HEK293 (cell line): ENCODE results near the gene LLCFC1.

Experiments
- IKZF3 ChIP-seq: fragments of 450-650 bp; IDR thresholded peaks from 2 replicates; pipeline ENCODE4 v1.5.0; 2018; ENCODE audit warnings: missing biosample characterization, mild to moderate bottlenecking, missing genetic modification characterization, moderate library complexity
- KLF1 ChIP-seq: fragments of 450-650 bp; formaldehyde crosslinking; IDR thresholded peaks from 2 replicates; pipeline ENCODE4 v1.5.1; 2016; ENCODE audit warnings: missing biosample characterization, missing genetic modification characterization
- MYNN ChIP-seq: fragments of 450-650 bp; formaldehyde crosslinking; IDR thresholded peaks from 2 replicates; pipeline ENCODE4 v1.5.1; 2016; ENCODE audit warnings: missing biosample characterization, missing genetic modification characterization, borderline replicate concordance
- SP2 ChIP-seq: fragments of 450-650 bp; formaldehyde crosslinking; IDR thresholded peaks from 2 replicates; pipeline ENCODE4 v1.5.1; 2016; ENCODE audit warnings: missing biosample characterization, missing genetic modification characterization
- YY1 ChIP-seq: fragments of 450-650 bp; formaldehyde crosslinking; IDR thresholded peaks from 2 replicates; pipeline ENCODE4 v1.5.1; 2018; ENCODE audit warnings: missing biosample characterization, missing genetic modification characterization
- ZNF138 ChIP-seq: fragments of 450-650 bp; formaldehyde crosslinking; IDR thresholded peaks from 2 replicates; pipeline ENCODE4 v1.5.1; 2016; ENCODE audit warnings: missing biosample characterization, missing genetic modification characterization, borderline replicate concordance
- ZNF16 ChIP-seq: fragments of 450-650 bp; formaldehyde crosslinking; IDR thresholded peaks from 2 replicates; pipeline ENCODE4 v1.5.1; 2016; ENCODE audit warnings: low read depth, missing biosample characterization, missing genetic modification characterization
- ZNF274 ChIP-seq, 2 experiments: fragments of 200-500 bp in 1 of 2; fragments of 450-650 bp in 1 of 2; sonication (Bioruptor generic) in 1 of 2; formaldehyde crosslinking in 1 of 2; IDR thresholded peaks; 2 replicates each; pipeline versions ENCODE4 v1.5.1 to v1.6.1; 2014 to 2016; ENCODE audit warnings: borderline replicate concordance in 1 of 2, inconsistent platforms in 1 of 2, low read length in 1 of 2, missing biosample characterization in 1 of 2, missing genetic modification characterization in 1 of 2
- ZNF292 ChIP-seq: fragments of 450-650 bp; formaldehyde crosslinking; IDR thresholded peaks from 2 replicates; pipeline ENCODE4 v1.5.1; 2016; ENCODE audit warnings: low read depth, missing biosample characterization, missing genetic modification characterization, borderline replicate concordance
- ZNF510 ChIP-seq: fragments of 450-650 bp; formaldehyde crosslinking; IDR thresholded peaks from 2 replicates; pipeline ENCODE4 v1.5.1; 2018; ENCODE audit warnings: mild to moderate bottlenecking, missing genetic modification characterization, missing biosample characterization; ENCODE audit not compliant: insufficient replicate concordance
- ZNF791 ChIP-seq: fragments of 450-650 bp; formaldehyde crosslinking; IDR thresholded peaks from 2 replicates; pipeline ENCODE4 v1.5.1; 2016; ENCODE audit warnings: missing biosample characterization, missing genetic modification characterization
- TF ChIP-seq, protein P1 (sequence below): fragments of 450-650 bp; formaldehyde crosslinking; IDR thresholded peaks from 2 replicates; pipeline ENCODE4 v1.5.1; 2016; ENCODE audit warnings: missing biosample characterization, missing genetic modification characterization
- TF ChIP-seq, protein P2 (sequence below): fragments of 450-650 bp; formaldehyde crosslinking; IDR thresholded peaks from 2 replicates; pipeline ENCODE4 v1.5.1; 2016; ENCODE audit warnings: missing biosample characterization, missing genetic modification characterization
- TF ChIP-seq, protein P3 (sequence below): fragments of 450-650 bp; formaldehyde crosslinking; IDR thresholded peaks from 2 replicates; pipeline ENCODE4 v1.5.1; 2016; ENCODE audit warnings: missing biosample characterization, missing genetic modification characterization

DNA sequence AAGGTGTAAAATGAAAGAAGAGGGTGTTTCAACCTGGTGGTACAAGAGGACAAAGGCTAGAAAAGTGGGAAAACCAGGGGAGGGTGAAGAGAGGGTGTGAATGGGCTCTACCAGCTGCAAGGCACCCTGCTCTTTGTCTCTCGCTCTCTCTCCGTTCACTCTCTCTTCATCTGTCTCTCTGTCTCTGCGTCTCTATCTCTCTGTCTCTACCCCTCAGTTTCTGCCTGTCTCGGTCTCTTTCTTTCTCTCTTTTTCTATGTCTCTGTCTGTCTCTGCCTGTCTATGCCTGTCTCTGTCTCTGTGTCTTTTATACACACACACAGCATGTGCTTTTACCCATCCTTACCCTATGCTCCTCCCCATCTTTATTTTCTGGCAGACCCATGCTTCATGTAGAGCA lies 673 bp upstream of the LLCFC1 start:
- no peak for TF ChIP-seq ZNF138
- TF ChIP-seq MYNN (tag by site-specific recombination) = no peak
- TF ChIP-seq ZNF16 (tag by site-specific recombination) = no peak
- TF ChIP-seq, protein P1, sequence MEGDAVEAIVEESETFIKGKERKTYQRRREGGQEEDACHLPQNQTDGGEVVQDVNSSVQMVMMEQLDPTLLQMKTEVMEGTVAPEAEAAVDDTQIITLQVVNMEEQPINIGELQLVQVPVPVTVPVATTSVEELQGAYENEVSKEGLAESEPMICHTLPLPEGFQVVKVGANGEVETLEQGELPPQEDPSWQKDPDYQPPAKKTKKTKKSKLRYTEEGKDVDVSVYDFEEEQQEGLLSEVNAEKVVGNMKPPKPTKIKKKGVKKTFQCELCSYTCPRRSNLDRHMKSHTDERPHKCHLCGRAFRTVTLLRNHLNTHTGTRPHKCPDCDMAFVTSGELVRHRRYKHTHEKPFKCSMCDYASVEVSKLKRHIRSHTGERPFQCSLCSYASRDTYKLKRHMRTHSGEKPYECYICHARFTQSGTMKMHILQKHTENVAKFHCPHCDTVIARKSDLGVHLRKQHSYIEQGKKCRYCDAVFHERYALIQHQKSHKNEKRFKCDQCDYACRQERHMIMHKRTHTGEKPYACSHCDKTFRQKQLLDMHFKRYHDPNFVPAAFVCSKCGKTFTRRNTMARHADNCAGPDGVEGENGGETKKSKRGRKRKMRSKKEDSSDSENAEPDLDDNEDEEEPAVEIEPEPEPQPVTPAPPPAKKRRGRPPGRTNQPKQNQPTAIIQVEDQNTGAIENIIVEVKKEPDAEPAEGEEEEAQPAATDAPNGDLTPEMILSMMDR (tag by site-specific recombination) = no peak
- no peak for TF ChIP-seq ZNF274 (IDR thresholded peaks at IDR 0.05; ENCODE audit: low read length)
- TF ChIP-seq ZNF274 (tag by site-specific recombination; IDR thresholded peaks at IDR 0.05; ENCODE audit: borderline replicate concordance) = no peak
- TF ChIP-seq YY1 (tag by site-specific recombination) = no peak
- TF ChIP-seq, protein P2, sequence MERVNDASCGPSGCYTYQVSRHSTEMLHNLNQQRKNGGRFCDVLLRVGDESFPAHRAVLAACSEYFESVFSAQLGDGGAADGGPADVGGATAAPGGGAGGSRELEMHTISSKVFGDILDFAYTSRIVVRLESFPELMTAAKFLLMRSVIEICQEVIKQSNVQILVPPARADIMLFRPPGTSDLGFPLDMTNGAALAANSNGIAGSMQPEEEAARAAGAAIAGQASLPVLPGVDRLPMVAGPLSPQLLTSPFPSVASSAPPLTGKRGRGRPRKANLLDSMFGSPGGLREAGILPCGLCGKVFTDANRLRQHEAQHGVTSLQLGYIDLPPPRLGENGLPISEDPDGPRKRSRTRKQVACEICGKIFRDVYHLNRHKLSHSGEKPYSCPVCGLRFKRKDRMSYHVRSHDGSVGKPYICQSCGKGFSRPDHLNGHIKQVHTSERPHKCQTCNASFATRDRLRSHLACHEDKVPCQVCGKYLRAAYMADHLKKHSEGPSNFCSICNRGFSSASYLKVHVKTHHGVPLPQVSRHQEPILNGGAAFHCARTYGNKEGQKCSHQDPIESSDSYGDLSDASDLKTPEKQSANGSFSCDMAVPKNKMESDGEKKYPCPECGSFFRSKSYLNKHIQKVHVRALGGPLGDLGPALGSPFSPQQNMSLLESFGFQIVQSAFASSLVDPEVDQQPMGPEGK (tag by site-specific recombination) = no peak
- no peak for TF ChIP-seq ZNF292 (tag by site-specific recombination)
- TF ChIP-seq, protein P3, sequence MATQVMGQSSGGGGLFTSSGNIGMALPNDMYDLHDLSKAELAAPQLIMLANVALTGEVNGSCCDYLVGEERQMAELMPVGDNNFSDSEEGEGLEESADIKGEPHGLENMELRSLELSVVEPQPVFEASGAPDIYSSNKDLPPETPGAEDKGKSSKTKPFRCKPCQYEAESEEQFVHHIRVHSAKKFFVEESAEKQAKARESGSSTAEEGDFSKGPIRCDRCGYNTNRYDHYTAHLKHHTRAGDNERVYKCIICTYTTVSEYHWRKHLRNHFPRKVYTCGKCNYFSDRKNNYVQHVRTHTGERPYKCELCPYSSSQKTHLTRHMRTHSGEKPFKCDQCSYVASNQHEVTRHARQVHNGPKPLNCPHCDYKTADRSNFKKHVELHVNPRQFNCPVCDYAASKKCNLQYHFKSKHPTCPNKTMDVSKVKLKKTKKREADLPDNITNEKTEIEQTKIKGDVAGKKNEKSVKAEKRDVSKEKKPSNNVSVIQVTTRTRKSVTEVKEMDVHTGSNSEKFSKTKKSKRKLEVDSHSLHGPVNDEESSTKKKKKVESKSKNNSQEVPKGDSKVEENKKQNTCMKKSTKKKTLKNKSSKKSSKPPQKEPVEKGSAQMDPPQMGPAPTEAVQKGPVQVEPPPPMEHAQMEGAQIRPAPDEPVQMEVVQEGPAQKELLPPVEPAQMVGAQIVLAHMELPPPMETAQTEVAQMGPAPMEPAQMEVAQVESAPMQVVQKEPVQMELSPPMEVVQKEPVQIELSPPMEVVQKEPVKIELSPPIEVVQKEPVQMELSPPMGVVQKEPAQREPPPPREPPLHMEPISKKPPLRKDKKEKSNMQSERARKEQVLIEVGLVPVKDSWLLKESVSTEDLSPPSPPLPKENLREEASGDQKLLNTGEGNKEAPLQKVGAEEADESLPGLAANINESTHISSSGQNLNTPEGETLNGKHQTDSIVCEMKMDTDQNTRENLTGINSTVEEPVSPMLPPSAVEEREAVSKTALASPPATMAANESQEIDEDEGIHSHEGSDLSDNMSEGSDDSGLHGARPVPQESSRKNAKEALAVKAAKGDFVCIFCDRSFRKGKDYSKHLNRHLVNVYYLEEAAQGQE (tag by site-specific recombination) = no peak
- TF ChIP-seq SP2 (tag by site-specific recombination) = no peak
- TF ChIP-seq IKZF3 (tag by site-specific recombination) = no peak
- TF ChIP-seq ZNF510 (tag by site-specific recombination) = no peak
- no peak for TF ChIP-seq KLF1 (tag by site-specific recombination)
- TF ChIP-seq ZNF791 (tag by site-specific recombination) = no peak
